GM19397 (cell line): ENCODE results near the gene CRB3.
A peak's percentile ranks its signal among the peaks of the same experiment; 100 is the strongest.
"Not testable (repeated sequence)": the region's sequence is repeated elsewhere in the genome, so short reads cannot be mapped to it uniquely, and the experiment has no call there.

Experiments
- ATAC-seq: cut with Tn5 transposase; IDR thresholded peaks from one replicate; pipeline ENCODE4 v1.9.1; 2021; ENCODE audit warnings: mild to moderate bottlenecking, moderate library complexity; ENCODE audit not compliant: unreplicated experiment

CRB3 gene, protein sequence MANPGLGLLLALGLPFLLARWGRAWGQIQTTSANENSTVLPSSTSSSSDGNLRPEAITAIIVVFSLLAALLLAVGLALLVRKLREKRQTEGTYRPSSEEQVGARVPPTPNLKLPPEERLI

DNA sequence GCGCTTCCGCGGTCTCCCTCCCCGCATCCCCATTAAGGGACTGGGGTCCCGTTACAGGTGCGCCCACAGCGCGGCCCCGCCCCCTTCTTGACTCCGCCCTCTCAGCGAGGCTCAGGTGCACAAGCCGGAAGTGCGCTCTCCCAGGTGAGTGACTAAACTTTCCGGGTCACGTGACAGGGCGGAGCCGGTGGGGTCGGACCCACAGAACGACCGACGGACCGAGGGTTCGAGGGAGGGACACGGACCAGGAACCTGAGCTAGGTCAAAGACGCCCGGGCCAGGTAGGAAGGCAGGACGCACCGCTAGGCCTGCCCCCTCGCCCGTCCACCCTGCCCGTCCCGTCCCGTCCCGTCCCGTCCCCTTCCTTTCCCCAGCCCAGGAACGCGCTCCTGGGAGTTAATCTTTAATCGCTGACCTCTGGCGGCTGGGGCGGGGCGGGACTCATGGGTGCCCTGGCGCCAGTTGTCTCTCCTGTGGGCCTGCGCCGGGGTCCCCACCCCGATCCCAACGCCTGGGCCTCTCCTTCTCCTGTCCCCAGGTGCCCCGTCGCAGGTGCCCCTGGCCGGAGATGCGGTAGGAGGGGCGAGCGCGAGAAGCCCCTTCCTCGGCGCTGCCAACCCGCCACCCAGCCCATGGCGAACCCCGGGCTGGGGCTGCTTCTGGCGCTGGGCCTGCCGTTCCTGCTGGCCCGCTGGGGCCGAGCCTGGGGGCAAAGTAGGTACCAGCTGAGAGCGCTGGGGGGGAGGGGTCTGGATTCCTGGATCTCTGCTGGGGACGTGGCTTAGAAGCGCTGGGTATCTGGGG, at the start of gene CRB3:
CRB3 (plus strand) TSS at position 202 of the 804 bp plus-strand sequence; CDS start at position 633, 431 bp downstream.
- ATAC-seq = no peak

DNA sequence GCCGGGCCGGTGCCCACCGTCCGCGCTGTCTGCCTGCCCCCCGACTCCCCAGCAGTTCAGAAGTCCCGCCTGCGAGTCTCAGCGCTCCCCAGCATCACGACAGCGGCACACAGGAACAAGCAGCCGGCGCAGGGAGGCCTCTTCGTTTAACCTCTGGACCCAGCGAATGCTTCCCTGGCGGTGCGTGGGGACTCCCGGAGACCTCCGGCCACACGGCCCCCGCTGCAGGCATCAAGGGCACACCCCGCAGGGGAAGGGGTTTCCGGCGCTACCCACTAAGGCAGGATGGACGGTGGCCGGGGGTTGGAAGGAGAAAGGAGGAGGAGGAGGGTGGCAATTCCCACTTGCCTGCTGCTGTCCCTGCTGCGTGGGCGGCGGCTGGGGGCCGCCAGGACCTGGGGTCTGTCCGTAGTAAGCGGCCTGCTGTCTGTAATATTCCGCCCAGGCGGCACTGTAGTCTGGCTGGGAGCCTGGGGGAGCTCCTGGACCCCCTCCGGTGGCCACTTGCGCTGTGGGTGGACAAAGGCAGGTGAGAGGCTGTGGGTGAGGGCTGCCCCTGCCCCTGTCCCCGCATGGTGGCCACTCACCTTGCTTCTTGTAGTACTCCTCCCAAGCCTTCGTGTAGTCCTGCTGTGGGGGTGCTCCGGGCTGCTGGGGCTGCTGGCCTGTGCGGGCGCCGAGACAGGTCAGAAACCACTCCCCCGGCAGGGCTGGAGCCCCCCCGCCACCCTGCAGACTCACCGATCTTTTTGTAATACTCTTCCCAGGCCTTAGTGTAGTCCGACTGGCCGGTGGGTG, 49.1 kb upstream of the CRB3 start:
- ATAC-seq = no peak

DNA sequence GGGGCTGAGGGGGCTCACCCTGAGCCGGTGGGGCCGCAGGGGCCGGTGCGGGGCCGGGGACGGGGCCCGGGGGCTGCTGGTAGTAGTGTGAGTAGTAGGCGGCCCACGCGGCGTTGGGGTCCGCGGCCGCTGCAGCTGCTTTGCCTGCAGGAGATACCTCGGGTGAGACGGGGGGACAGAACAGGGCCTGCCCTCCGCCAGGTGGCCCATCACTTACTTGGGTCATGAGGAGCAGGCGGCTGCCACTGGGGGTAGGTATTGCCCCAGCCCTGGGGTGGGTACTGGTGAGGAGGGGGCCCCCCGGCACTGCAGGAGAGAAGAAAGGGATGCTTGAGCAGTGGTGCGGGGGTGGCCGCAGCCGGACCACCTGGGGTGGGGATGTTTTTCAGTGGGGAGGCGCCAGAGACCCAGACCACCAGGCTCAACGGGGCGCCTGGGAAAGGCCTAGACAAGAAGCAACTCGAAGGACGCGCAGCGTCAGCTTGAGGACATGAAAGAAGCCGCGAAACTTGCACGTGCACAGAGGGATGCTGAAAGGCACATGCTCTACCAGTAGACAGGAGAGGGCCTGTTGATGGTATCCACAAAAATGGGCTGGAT, 48.4 kb upstream of the CRB3 start:
- ATAC-seq = no peak

DNA sequence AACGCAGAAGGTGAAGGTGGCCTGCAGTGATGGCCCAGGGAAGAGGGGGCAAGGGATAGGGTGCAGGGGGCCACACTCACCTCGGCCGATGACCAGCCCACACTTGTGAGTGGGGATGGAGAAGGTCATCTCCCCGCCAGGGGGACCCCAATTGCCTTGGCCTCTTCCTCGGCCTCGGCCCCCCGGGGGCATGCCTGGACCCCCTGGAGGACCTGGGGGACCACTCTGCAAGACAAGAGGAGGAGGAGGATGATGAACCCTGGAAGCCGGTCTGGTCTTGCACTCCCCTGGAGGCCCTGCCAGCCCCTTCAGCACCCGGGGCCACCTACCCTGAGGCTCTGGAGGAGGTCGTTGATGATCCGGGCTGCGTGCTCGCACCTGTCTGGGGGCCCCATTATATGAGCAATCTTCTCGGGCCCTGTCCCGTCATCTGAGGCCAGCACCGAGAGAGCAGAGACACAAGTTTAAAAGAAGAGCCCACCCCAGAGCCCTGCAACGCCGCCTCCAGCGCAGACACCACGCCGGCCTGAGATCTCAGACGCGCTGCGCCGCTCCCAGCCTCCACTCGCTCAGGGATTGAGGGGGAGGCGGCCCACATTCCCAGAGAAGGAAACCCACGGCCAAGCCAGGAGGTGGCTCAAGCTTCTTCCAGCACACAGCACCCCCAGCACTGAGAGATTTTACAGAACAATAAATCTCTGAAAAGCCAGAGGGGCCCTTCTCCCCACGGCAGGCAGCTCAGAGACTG, 47.2 kb upstream of the CRB3 start:
- no peak for ATAC-seq

DNA sequence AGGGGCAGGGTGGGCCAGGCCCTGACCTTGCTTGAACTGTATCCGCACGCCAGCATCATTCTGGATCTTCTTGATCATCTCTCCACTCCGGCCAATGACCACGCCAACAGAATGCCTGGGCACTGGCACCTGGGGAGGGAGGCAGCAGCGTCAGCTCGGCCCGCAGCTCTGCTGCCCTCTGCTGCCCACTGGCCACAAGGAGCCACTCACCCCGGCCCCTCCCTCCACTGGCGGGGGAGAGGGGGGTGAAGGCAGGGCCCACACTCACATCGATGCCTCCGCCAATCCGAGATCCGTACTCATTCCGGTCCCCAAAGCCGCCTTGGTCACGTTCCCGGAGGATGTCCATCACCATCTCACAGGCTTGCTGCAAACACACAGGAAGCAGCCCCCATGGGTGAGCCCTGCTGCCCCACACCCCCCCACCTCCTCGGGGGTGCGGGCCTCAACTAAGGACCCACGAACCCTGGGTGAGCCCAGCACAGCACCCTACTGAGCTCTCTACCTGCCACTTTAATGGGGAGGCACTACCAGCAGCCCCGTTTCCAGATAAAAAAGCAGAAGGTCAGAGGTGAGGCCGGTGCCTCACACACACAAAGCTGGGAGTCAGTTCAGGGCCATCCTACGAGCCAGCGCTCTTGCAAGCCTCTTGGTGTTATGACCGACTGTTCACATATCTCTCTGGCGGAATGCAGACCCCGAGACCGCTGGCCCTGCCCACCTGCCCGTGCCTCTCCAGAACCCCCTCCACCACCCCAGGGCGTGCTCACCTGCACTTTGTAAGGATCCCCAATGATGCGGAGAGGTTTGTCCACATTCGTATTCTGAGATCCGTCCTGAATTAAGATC, 46.1 kb upstream of the CRB3 start:
- ATAC-seq = no peak

DNA sequence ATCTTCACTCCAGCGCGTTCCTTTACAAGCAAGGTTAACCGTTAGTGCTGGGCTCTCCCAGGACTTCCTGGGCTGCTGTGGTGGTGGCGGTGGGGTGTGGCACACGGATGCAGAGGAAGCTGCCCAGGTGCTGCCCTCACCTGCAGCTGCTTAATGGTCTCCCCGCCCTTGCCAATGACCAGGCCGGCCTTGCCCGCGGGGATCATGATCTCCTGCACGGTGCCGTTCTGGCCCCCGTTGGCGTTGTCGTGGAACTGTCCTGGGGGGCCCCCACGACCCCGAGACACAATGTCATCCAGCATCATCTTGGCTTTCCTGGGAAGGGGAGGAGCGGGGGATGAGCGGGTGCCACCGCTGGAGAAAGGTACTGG, 45.5 kb upstream of the CRB3 start:
- ATAC-seq = no peak

DNA sequence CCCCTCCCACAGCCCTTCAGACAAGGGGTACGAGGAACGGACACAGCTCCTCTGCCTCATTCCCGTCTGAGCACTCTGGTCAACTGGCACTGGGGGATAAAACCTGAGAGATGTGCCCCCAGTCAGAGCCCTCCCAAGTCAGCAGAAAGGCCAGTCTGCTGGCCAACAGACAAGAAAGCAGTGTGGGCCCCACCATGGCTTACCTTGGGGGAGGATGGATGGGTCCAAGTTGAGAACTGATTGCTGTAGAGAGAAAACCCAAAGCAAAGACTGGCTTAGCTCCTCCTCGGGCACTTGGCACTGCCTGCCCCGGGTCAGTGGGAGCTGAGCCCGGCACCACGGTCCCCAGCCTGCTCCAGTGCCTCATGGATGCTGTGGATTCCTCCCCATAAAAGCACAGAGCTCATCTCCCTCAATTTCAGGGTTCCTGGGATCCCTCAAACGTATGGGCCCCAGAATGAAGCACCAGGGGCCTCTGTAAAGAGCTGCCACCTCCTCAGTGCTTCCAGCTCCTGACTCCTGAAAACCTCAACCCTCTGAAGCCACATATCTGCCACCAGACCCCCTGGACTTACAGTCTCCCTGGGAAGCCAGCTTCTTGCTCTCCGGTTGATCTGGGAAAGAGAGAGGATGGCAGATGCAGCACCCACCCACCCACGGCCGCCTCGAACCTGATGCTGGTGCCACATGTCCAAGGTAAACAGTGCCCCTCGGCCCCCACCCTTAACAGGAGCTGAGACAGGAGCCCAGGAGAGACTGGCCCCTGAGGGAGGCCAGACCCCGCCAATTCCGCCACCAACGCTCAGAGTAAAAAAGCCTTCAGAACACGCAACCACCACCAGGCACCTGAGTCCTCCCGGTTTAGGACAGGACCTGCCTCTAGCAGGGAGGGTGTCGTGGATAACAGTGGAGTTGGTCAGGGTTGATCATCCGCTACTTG, 42.7 kb upstream of the CRB3 start:
- ATAC-seq = no peak

DNA sequence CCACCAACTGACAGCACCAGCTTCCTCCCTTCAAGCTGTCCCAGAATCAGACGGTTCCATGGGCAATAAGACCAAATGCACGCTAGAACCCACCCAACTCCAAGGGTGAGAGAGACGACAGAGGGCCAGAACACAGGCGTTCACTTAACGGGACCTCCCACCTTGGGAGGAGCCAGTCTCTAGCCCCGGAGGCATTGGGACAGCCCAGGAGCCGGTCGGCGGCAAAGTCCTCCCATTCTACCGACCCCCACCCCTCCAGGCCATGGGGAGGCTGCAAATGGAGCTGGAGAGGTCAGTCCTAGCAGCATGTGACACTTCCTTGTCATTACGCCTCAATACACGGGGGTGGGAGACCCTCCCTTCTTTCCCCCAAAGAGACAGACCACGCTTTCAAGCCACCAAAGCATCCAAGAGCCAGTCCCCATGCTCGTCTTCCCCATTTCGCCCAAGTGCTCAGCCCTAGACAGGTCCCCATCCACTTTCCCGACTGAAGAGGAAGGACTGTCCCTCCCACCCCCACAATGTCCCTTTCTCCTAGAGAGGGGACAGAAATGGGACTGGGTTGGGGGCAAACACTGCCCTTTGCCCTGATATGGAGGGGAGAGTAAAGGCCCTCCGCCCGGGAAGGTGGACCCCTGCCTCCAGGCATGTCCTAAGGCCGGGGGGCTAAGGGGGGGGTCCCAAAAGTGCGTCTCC, 40.4 kb upstream of the CRB3 start:
- no peak for ATAC-seq

DNA sequence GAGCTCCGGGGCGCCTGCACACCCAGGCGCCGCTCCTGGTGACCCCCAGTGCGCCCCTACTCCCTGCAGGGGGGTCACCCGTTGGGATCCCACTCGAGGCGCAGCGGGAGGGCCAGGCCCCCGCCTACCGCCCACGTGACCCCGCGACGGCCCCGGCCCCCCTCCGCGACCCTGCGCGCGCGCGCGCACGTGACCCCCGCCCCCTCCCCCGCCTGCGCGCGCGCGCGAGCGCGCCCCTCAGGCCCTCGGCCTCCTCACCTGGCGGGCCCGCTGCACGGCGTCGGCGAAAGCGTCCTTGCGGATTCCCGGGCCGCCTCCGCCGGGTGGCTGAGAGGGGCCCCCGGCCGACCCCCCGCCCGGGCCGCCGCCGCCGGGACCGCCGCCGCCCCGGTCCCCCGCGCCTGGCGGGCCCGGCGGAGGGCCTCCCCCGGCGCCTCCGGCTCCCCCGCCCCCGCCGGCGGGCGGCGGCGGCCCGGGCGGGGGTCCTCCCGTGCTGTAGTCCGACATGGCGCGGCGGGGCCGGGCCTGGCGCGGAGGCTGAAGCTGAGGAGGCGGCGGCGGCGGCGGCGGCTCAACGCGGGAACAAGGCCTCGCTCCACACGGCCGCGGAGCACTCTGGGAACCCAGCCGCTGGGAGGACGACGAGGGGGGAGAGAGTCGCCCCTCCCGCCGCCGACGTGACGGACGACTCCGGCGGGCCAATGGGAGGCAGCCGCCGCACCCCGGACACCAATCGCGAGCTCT, 39.7 kb upstream of the CRB3 start, which contains the start of gene KHSRP:
KHSRP (minus strand) TSS at position 617 of the 744 bp plus-strand sequence; CDS start at position 507, 110 bp downstream.
- peak; percentile 0 for ATAC-seq

DNA sequence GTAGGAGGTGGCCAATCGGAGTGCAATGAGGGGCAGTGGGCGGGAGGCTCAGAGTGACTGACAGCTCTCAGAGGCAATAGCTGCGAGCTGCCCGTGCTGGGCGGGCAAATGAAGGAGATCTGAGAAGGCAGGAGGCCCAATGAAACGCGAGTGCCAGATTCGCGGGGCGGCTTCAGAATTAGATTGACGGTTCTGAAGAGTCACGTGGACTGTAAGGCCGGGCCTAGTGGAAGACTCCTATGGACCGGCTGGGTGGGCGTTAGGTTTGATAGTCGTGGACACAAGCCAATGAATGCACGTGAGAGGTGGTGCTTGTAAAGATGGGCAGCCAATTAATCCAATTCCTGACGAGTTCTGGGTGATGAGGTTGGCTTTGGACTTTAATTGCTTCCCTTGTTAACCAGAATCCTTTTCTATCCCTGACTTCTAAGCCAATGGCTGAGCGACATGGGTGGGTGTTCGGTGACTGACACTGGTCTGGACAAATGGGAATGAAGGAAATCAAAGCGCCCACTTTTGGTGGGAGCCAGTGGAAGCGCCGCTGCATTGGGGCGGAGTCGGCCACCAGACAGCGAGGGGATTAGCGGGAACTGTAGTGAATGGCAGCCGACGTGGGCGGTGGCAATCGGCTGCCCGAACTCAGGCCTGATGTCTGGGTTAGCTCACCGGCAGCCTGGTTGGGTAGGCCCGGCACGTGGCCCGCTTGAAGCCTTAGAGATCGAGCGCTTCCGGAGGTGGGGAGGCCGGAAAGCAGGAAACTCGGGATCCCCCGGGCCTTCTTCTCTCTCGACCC, 38.9 kb upstream of the CRB3 start:
- peak; percentile 81 for ATAC-seq

DNA sequence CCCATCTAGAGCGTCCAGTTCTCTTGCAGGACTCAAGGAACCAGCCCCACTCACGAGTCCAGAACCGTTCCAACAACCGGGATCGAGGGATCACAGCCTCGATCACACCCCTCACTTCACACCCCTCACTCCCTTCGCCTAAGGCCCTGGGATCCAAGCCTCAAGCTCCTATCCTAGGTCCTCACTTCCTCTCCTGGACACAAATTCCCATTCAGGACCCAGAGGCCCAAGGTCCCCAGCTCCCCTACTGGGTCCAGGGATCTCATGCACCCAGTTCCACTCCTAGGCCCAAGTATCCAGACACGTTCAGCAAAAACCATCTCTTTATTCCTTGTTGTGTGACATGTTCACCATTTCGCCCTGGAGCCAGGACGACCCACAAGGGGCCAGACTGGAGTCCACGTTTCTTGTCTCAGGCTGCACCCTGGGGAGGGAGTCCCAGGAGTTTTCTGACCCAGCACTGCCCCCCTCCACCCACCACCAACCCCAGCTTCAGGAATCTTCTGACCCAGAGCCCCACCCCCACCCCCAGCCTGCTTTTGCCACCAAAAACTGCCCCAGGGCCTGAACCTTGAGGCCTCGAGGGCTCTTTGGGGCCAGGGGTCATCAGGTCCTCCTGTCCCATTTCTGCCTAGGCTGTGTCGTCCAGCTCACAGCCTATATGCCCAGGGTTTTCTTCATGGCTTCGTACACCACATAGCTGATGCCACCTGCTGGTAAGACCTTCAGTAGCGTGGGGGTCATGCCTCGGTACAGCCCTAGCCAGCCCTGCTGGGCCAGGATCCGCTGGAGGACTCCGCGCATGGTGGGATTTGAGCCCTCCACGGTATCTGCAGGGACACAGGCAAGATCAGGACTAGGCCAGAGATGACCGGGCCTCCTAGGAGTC, 38.1 kb upstream of the CRB3 start:
- no peak for ATAC-seq

DNA sequence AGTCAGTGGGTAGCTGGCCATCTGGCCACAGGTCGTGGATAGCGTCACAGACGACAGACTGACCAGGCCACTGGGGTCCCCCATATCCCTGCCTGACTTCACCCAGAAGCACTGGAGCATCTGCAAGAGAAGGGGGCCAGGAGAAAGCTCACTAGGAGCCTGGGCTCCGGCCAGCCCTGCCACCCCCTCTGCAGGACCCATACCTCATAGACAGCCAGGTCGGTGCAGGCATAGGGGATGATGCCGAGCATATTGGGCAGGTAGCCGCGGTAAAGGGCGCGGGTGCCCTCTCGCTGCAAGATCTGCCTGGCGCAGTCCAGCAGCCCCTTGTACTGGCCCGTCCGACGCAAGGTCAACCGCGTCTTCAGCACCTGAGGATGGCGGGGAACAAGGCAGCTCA, 36.9 kb upstream of the CRB3 start:
- ATAC-seq = no peak

DNA sequence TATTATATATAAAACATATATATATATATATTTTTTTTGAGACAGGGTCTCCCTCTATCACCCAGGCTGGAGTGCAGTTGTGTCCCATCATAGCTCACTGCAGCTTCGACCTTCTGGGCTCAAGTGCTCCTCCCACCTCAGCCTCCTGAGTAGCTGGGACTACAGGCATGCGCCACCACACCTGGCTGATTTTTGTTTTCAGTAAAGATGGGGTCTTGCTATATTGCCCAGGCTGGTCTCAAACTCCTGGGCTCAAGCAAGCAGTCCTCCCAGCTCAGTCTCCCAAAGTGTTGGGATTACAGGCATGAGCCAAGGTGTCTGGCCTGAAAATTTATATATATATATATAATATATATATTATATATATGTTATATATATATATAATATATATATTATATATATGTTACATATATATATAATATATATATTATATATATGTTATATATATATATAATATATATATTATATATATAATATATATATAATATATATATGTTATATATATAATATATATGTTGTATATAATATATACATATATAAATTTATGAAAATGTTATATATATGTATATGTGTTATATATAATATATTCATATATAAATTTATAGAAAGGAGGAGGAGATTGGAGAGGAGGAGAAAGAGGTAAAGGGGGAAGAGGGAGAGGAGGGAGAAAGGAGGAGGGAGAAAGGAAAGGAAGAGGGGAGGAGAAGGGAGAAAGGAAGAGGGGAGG, 35.2 kb upstream of the CRB3 start:
- ATAC-seq = not testable (repeated sequence)

DNA sequence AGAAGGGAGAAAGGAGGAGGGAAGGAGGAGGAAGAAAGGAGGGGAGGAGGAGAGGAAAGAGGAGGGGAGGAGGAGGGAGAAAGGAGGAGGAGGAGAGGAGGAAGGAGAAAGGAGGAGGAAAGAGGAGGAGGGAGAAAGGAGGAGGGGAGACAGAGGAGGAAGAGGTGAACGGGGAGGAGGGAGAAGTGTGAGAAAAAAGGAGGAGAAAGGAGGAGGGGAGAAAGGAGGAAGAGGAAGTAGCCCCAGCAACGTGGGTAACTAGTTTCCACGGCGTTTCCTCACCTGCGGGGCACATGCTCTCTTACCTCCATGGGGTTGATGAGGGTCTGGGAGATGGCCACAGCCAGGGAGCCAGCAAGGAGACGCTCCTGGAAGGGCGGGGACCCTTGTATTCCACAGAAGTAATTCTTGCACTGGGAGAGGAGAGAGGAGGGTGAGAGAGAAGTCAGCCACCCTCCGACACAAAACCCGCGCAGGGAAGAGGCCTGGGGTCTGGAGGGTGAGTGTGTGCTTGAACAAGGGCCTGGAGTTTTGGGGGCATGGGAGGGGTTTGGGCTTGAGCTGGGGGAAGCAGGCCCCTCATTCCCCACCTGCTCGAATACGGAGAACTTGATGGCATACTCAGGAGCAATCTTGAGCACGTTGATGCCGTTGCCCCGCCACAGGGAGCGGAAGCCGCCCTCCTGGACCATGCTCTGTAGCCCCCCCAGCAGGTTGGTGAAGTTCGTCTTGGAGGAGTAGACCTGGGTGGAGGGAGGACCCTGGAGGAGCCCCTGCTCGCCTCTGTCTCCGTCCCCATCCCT, 34.5 kb upstream of the CRB3 start:
- ATAC-seq = no peak
